Activated T-cell treated with anti-CD3 and anti-CD28 coated beads, Interleukin-2, amount 50 U/mL, for 72 hours (primary cell): ENCODE measurements around the gene BAD. TPM values are rescaled to one million over a fixed set of nuclear protein-coding genes. Genes with fewer than 3 reads are reported as not detected.

Experiments used
- ATAC-seq, 2 donors: fragments of 150-1000 bp; cut with Tn5 transposase; replicated peaks in 1 of 2; 2 replicates each; pipeline ENCODE4 v1.10.0; 2021; ENCODE audit warnings: moderate library complexity in 2 of 2, mild to moderate bottlenecking in 1 of 2
- DNase-seq, 2 donors: peaks; one replicate each; pipeline ENCODE4 v3.0.0; 2021 to 2022; ENCODE audit warnings: mixed read lengths in 1 of 2
- H3K27ac Mint-ChIP-seq: one replicate; pipeline ENCODE4 v1.8.0; 2022; ENCODE audit warnings: mild to moderate bottlenecking, moderate library complexity, mixed read lengths
- H3K27me3 Mint-ChIP-seq: one replicate; pipeline ENCODE4 v1.8.0; 2022; ENCODE audit warnings: low read depth, mixed read lengths
- H3K36me3 Mint-ChIP-seq, 2 donors: one replicate each; pipeline ENCODE4 v1.8.0; 2022; ENCODE audit warnings: mixed read lengths in 2 of 2, mild to moderate bottlenecking in 1 of 2; ENCODE audit not compliant: insufficient read depth in 2 of 2
- H3K4me1 Mint-ChIP-seq: one replicate; pipeline ENCODE4 v1.8.0; 2022; ENCODE audit warnings: low read depth, mixed read lengths
- H3K4me3 Mint-ChIP-seq, 2 donors: one replicate each; pipeline ENCODE4 v1.8.0; 2022; ENCODE audit warnings: mild to moderate bottlenecking in 2 of 2, mixed read lengths in 2 of 2, moderate library complexity in 2 of 2
- H3K9me3 Mint-ChIP-seq, 2 donors: one replicate each; pipeline ENCODE4 v1.8.0; 2022; ENCODE audit warnings: mixed read lengths in 2 of 2
- total RNA-seq, 2 donors: library from RNA; stranded (reverse); gene quantifications; one replicate each; pipeline ENCODE4 v1.2.3, GENCODE V29; 2022

Gene BAD
- total RNA-seq, 2 donors from 2014 or later, result 35.2 to 35.7 TPM

DNA sequence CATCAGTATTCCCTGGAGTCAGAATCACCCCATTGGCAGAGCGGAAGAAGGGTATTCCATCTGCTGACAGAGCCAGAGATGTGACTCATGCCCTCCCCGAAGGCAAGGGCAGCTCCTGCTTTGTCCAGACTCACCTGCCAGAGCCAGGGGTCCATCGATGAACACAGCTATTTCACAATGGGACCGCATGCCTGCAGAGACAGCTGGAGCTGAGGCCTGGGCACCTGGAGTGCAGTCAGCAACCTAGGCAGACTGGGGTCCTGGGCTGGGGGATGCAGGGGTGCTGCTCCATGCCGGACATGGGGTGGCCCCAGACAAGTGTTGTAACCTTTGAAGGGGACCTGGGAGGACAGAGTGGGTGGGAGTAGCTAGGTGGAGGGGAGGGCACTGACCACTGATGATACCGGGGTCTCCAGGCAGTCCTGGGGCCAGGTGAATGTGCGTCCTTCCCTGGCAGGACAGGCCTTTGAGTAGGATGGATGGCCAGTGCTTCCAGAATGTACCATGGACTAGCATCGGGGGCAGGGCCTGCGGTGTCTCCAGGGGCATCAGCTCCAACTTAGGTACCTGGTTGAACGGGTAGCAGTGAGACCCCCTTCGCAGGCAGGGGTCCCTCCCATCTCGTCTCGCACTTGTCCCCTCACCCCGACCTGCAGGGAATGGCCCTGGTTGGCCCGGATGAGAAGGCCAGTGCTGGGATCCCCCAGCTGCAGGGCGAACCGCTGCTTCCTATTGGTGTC lies 60.1 kb downstream of the BAD start:
- Mint-ChIP-seq H3K4me1 (peaks cover 32% of the 10 kb centered on the region), H3K4me3 (peak overlapping the region; percentile 89 to 92)
- ATAC-seq, result no peak

DNA sequence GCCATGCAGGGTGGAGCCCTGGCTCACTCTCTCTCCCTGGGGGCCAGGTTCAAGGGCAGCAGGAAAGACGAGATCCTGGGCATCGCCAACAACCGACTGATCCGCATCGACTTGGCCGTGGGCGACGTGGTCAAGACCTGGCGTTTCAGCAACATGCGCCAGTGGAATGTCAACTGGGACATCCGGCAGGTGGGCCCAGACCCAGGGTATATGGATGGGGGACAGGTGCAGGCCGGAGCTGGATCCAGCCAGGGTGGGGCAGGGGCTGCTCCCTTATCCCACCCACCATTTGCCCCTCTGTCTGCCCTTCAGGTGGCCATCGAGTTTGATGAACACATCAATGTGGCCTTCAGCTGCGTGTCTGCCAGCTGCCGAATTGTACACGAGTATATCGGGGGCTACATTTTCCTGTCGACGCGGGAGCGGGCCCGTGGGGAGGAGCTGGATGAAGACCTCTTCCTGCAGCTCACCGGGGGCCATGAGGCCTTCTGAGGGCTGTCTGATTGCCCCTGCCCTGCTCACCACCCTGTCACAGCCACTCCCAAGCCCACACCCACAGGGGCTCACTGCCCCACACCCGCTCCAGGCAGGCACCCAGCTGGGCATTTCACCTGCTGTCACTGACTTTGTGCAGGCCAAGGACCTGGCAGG lies 61.3 kb downstream of the BAD start:
- DNase-seq, result no peak
- H3K27ac Mint-ChIP-seq, result no peak overlapping the region
- peaks cover 21% of the 10 kb centered on the region for H3K4me1 Mint-ChIP-seq
- H3K27me3 Mint-ChIP-seq, result no peaks in the 10 kb centered on the region
- no peaks in the 10 kb centered on the region for H3K9me3 Mint-ChIP-seq
- peaks cover 3 to 10% of the 10 kb centered on the region in 2 donors for H3K36me3 Mint-ChIP-seq
- H3K4me3 Mint-ChIP-seq, result no peak overlapping the region
- no peak for ATAC-seq

More for the DNA sequence above, 60.1 kb downstream of the BAD start:
- H3K27me3 Mint-ChIP-seq, result no peaks in the 10 kb centered on the region
- peaks cover 0 to 1% of the 10 kb centered on the region in 2 donors for H3K36me3 Mint-ChIP-seq
- H3K27ac Mint-ChIP-seq, result no peak overlapping the region
- no peaks in the 10 kb centered on the region for H3K9me3 Mint-ChIP-seq
- DNase-seq, result no peak

DNA sequence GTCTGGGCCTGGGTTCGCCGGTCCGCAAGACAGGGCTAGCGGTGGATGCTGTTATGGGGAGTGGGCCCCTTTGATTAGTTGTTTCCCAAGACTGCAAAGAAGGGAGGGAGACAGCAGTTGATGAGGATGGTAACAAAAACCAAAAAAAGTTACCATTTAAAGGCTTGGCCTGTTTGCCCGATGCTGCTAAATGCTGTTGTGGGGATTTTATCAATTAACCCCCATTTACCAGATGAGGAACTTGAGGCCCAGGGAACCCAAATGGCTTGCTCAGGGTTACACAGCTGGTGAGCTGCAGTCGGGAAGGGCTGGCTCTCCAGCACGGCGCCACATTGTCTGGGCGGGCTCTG lies 61.8 kb downstream of the BAD start:
- no peak overlapping the region for H3K27ac Mint-ChIP-seq
- peaks cover 3 to 10% of the 10 kb centered on the region in 2 donors for H3K36me3 Mint-ChIP-seq
- no peak for ATAC-seq
- no peaks in the 10 kb centered on the region for H3K27me3 Mint-ChIP-seq
- H3K4me3 Mint-ChIP-seq, result no peak overlapping the region
- DNase-seq, result no peak
- peaks cover 16% of the 10 kb centered on the region for H3K4me1 Mint-ChIP-seq
- no peaks in the 10 kb centered on the region for H3K9me3 Mint-ChIP-seq

DNA sequence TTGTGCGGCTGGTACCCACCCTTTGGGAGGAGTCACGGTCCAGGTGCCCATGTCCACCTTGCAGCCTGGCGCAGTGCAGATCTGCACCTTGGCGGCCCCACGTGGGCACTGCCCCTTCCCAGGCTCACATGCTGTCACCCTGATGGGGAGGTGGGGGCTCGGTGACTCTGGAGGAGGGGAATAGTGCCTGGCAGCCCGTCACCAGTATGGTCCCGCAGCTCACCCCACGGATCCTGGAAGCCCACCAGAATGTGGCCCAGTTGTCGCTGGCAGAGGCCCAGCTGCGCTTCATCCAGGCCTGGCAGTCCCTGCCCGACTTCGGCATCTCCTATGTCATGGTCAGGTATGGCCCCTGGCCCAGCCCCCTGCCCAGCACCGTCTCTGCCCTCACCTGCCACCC lies 63.7 kb downstream of the BAD start:
- Mint-ChIP-seq H3K36me3 (peaks cover 5 to 14% of the 10 kb centered on the region in 2 donors), H3K4me1 (peaks cover 7% of the 10 kb centered on the region), H3K27ac (no peak overlapping the region), H3K4me3 (no peak overlapping the region), H3K27me3 (no peaks in the 10 kb centered on the region), H3K9me3 (no peaks in the 10 kb centered on the region)
- DNase-seq (no peak), ATAC-seq (no peak)

DNA sequence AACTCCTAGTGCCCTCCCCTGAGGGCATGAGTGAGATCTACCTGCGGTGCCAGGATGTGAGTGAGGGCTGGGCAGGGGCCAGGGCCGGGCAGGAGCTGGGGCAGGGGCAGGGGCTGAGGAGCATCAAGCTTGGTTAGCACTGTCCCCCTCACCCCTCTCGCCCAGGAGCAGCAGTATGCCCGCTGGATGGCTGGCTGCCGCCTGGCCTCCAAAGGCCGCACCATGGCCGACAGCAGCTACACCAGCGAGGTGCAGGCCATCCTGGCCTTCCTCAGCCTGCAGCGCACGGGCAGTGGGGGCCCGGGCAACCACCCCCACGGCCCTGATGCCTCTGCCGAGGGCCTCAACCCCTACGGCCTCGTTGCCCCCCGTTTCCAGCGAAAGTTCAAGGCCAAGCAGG lies 64.2 kb downstream of the BAD start:
- Mint-ChIP-seq H3K27ac (no peak overlapping the region), H3K36me3 (peaks cover 5 to 14% of the 10 kb centered on the region in 2 donors)
- ATAC-seq, result no peak

More for the DNA sequence above, 64.2 kb downstream of the BAD start:
- no peak for DNase-seq
- no peaks in the 10 kb centered on the region for H3K9me3 Mint-ChIP-seq
- peaks cover 7% of the 10 kb centered on the region for H3K4me1 Mint-ChIP-seq
- H3K27me3 Mint-ChIP-seq, result no peaks in the 10 kb centered on the region
- no peak overlapping the region for H3K4me3 Mint-ChIP-seq

Other genes starting within 250 kb of the BAD start
- 1 to 10 TPM in 1 of 2 donors, under 1 TPM in 1; 0.19 to 1.4 TPM for gene FLRT1, start 248.7 kb downstream of the BAD start, total RNA-seq
- gene MACROD1, start 118.6 kb downstream of the BAD start, total RNA-seq, result 10 to 100 TPM; 17.4 to 18.4 TPM
- gene STIP1, start 98.5 kb downstream of the BAD start, total RNA-seq, result 100 to 1,000 TPM; 246 to 256 TPM
- gene FERMT3, start 77.9 kb downstream of the BAD start, total RNA-seq, result 100 to 1,000 TPM; 158 to 164 TPM
- gene TRPT1, start 58.5 kb downstream of the BAD start, total RNA-seq, result 10 to 100 TPM; 19.7 to 25.5 TPM
- 10 to 100 TPM; 78.6 to 92.9 TPM for gene NUDT22, start 58.4 kb downstream of the BAD start, total RNA-seq
- gene DNAJC4, start 54.1 kb downstream of the BAD start, total RNA-seq, result 10 to 100 TPM; 42.2 to 54.1 TPM
- gene VEGFB, start 50.1 kb downstream of the BAD start, total RNA-seq, result 10 to 100 TPM; 65.4 to 67.3 TPM
- 10 to 100 TPM; 34.2 to 41.5 TPM for gene FKBP2, start 43.6 kb downstream of the BAD start, total RNA-seq
- gene PPP1R14B, start 37.7 kb downstream of the BAD start, total RNA-seq, result 100 to 1,000 TPM; 121 to 149 TPM
- gene PLCB3, start 33.1 kb downstream of the BAD start, total RNA-seq, result 10 to 100 TPM in 1 of 2 donors, 1 to 10 TPM in 1; 9.1 to 10.5 TPM
- 10 to 100 TPM; 57.1 to 67.4 TPM for gene GPR137, start 1.2 kb upstream of the BAD start, total RNA-seq
- gene KCNK4, start 6.6 kb upstream of the BAD start, total RNA-seq, result under 1 TPM in 1 of 2 donors, not detected in 1; 0.35 TPM
- gene CATSPERZ, start 15.7 kb upstream of the BAD start, total RNA-seq, result 1 to 10 TPM in 1 of 2 donors, under 1 TPM in 1; 0.53 to 1.1 TPM
- gene ESRRA, start 20.9 kb upstream of the BAD start, total RNA-seq, result 10 to 100 TPM; 40.5 to 42.4 TPM
- 100 to 1,000 TPM; 145 to 154 TPM for gene TRMT112, start 32.9 kb upstream of the BAD start, total RNA-seq
- 100 to 1,000 TPM; 134 to 138 TPM for gene PRDX5, start 33.5 kb upstream of the BAD start, total RNA-seq
- 100 to 1,000 TPM; 119 to 126 TPM for gene CCDC88B, start 55.5 kb upstream of the BAD start, total RNA-seq
- 10 to 100 TPM; 16.6 to 18.4 TPM for gene RPS6KA4, start 74.5 kb upstream of the BAD start, total RNA-seq